B cell (primary cell): Measurements from ENCODE around the gene UMOD. TPM values are rescaled to one million over a fixed set of nuclear protein-coding genes. Genes with fewer than 3 reads are reported as not detected.

Experiments used
- ATAC-seq: fragments of 200-7000 bp; cut with Tn5 transposase; one replicate; pipeline ENCODE4 v1.10.0; 2021; ENCODE audit warnings: low read depth, mild to moderate bottlenecking, moderate number of reproducible peaks, moderate library complexity
- CTCF ChIA-PET: fragments of 350-600 bp; sonication (Branson Sonifier 250); formaldehyde crosslinking; loops from one replicate; lab custom pipeline; 2021; ENCODE audit warnings: antibody characterized with exemption, inconsistent platforms; lab: Charles Lee
- POLR2A ChIA-PET: fragments of 350-600 bp; sonication (Branson Sonifier 250); formaldehyde crosslinking; loops from one replicate; lab custom pipeline; 2021; ENCODE audit warnings: antibody characterized with exemption; lab: Charles Lee
- DNase-seq: peaks from one replicate; pipeline ENCODE4 v3.0.0; 2013
- H2AFZ ChIP-seq: 2 replicates; pipeline ENCODE4 v1.6.1; 2012; ENCODE audit warnings: mild to moderate bottlenecking, low read depth, low read length; ENCODE audit not compliant: insufficient read depth, poor library complexity, severe bottlenecking
- H3K27ac ChIP-seq, 2 donors: 1 replicate in 1 of 2; 2 replicates in 1 of 2; pipeline ENCODE4 v1.5.1; 2012 to 2013; ENCODE audit warnings: low read length in 2 of 2, mild to moderate bottlenecking in 2 of 2, moderate library complexity in 1 of 2
- H3K27me3 ChIP-seq, 4 experiments: fragments of 200-600 bp in 1 of 4; sonication (generic) in 1 of 4; replicated peaks in 1 of 4; 1 replicate in 2 of 4; 2 replicates in 2 of 4; pipeline versions ENCODE4 v1.6.1 to v1.7.0; 2013 to 2016; ENCODE audit warnings: low read length in 3 of 4, mild to moderate bottlenecking in 2 of 4, mixed read lengths in 1 of 4, moderate library complexity in 1 of 4; ENCODE audit not compliant: insufficient read depth in 4 of 4, control insufficient read depth in 3 of 4; ENCODE audit errors: control extremely low read depth in 1 of 4
- H3K36me3 ChIP-seq, 2 experiments: replicated peaks in 1 of 2; 1 replicate in 1 of 2; 2 replicates in 1 of 2; pipeline versions ENCODE4 v1.6.1 to v1.7.1; 2013; ENCODE audit warnings: low read length in 1 of 2; ENCODE audit not compliant: insufficient read depth in 2 of 2, control insufficient read depth in 1 of 2; ENCODE audit errors: control extremely low read depth in 1 of 2, extremely low read depth in 1 of 2
- H3K4me1 ChIP-seq, 2 donors: fragments of 200-600 bp in 1 of 2; sonication (generic) in 1 of 2; 1 replicate in 1 of 2; 2 replicates in 1 of 2; pipeline versions ENCODE4 v1.5.1 to v1.6.1; 2013 to 2017; ENCODE audit warnings: low read length in 2 of 2; ENCODE audit not compliant: control insufficient read depth in 2 of 2, insufficient read depth in 2 of 2
- H3K4me2 ChIP-seq: replicated peaks from 2 replicates; pipeline ENCODE3; 2012; ENCODE audit warnings: mild to moderate bottlenecking, low read depth, low read length; ENCODE audit not compliant: poor library complexity, severe bottlenecking
- H3K4me3 ChIP-seq, 5 experiments: fragments of 200-600 bp in 1 of 5; sonication (generic) in 1 of 5; 1 replicate in 3 of 5; 2 replicates in 2 of 5; pipeline versions ENCODE4 v1.5.1 to v1.7.0; 2011 to 2016; ENCODE audit warnings: low read length in 4 of 5, mild to moderate bottlenecking in 4 of 5, low read depth in 2 of 5, control low read depth in 1 of 5, moderate library complexity in 1 of 5; ENCODE audit not compliant: insufficient read depth in 1 of 5; ENCODE audit errors: control extremely low read depth in 1 of 5, extremely low read depth in 1 of 5
- H3K79me2 ChIP-seq: fragments of 200-600 bp; sonication (generic); one replicate; pipeline ENCODE4 v1.6.0; 2016; ENCODE audit warnings: low read length; ENCODE audit not compliant: control insufficient read depth, insufficient read depth
- H3K9ac ChIP-seq: fragments of 200-600 bp; sonication (generic); 2 replicates; pipeline ENCODE4 v1.6.1; 2017; ENCODE audit warnings: mild to moderate bottlenecking, low read length, moderate library complexity
- H3K9me3 ChIP-seq, 3 donors: one replicate each; pipeline versions ENCODE4 v1.6.1 to v1.7.1; 2013; ENCODE audit warnings: low read length in 2 of 3; ENCODE audit not compliant: control insufficient read depth in 2 of 3, insufficient read depth in 1 of 3; ENCODE audit errors: control extremely low read depth in 1 of 3
- H4K20me1 ChIP-seq: 2 replicates; pipeline ENCODE4 v1.6.0; 2012; ENCODE audit warnings: mild to moderate bottlenecking, low read length; ENCODE audit not compliant: insufficient read depth, control insufficient read depth, poor library complexity, severe bottlenecking
- H3K27ac Mint-ChIP-seq: one replicate; pipeline ENCODE4 v1.8.0; 2021; ENCODE audit warnings: mixed read lengths
- H3K27me3 Mint-ChIP-seq: one replicate; pipeline ENCODE4 v1.8.0; 2021; ENCODE audit warnings: mixed read lengths
- H3K4me1 Mint-ChIP-seq: one replicate; pipeline ENCODE4 v1.8.0; 2021; ENCODE audit warnings: mixed read lengths
- H3K4me3 Mint-ChIP-seq: one replicate; pipeline ENCODE4 v1.8.0; 2021; ENCODE audit warnings: mixed read lengths
- H3K9me3 Mint-ChIP-seq: one replicate; pipeline ENCODE4 v1.8.0; 2022; ENCODE audit warnings: mixed read lengths; ENCODE audit not compliant: insufficient read depth
- EZH2 ChIP-seq: IDR thresholded peaks from 2 replicates; pipeline ENCODE4 v1.6.1; 2012; ENCODE audit warnings: borderline replicate concordance, low read depth, mild to moderate bottlenecking, moderate library complexity, low read length; ENCODE audit not compliant: insufficient read depth, poor library complexity, severe bottlenecking
- WGBS: methylation state at CpG from one replicate; pipeline ENCODE4 v1.1.5; 2013; ENCODE audit warnings: missing lambda C conversion rate; ENCODE audit not compliant: insufficient coverage; 5-methylcytosine and 5-hydroxymethylcytosine counted together
- intact Hi-C: fragments of 100-400 bp; cut with micrococcal nuclease; formaldehyde crosslinking; loops from one replicate; pipeline ENCODE4 v1.10.0; 2022
- polyA plus RNA-seq: library from polyadenylated mRNA; depleted of rRNA; stranded (reverse); fragments of >200 nt; gene quantifications from 2 replicates; pipeline ENCODE4 v1.2.3, GENCODE V29; 2012
- total RNA-seq, 2 donors: library from RNA; stranded (reverse); fragments of 120-200 nt in 1 of 2; gene quantifications; 1 replicate in 1 of 2; 2 replicates in 1 of 2; pipeline versions ENCODE4 v1.2.3 to v1.2.4, GENCODE V29; 2013 to 2022
- TF ChIP-seq, protein P1 (sequence below): fragments of 200-600 bp; IDR thresholded peaks from one replicate; pipeline ENCODE4 v1.8.0; 2022; ENCODE audit warnings: antibody characterized with exemption, mild to moderate bottlenecking

Gene UMOD
- total and polyA plus RNA-seq, 2 donors (not counting 1 experiment from before 2014, with no cell fraction given) = not detected

DNA sequence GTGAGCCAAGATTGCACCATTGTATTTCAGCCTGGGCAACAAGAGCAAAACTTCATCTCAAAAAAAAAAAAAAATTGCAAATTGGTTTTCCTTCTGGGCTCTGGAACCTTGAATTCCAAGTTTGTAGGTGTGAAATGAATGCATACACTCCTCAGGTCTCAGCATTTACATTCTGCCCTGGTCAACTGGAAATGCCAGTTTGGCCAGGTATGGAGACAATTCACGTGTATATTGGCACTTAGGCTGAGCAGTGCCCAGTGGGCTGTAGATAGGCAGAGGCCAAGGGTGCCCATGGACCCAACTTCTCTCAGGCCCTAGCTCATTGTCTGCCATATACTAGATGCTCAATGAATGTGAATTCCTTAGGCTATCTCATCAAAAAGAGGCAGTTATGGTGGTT, 36.3 kb upstream of the UMOD start:
- intact Hi-C loops = no loop called here

DNA sequence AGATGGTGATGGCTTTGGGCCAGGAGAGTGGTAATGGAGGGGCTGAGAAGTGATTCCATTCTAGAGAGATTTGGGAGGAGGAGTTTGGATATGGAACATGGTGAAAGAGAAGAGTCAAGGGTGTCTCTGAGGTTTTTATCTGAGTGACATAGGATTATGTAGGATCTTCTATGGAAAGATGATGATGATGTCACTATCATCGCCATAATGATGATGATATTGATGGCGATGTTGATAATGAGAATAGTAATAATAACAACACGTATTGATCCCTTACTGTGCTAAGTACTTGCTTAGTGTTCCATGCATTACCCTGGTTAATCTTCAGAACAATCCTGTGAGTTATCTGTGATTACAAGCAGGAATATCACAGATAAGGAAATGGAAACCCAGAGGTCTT, 35.5 kb upstream of the UMOD start:
- H3K27ac ChIP-seq = no peak overlapping the region
- ATAC-seq (no peak), DNase-seq (no peak)
- no peaks in the 10 kb centered on the region for H3K79me2 ChIP-seq
- no peak overlapping the region for H2AFZ ChIP-seq
- no peaks in the 10 kb centered on the region for H4K20me1 ChIP-seq
- H3K36me3 ChIP-seq = no peaks in the 10 kb centered on the region
- H3K9ac ChIP-seq = no peak overlapping the region
- Mint-ChIP-seq H3K4me3 (no peak overlapping the region), H3K4me1 (peaks cover 2% of the 10 kb centered on the region), H3K27me3 (peaks cover 17% of the 10 kb centered on the region), H3K27ac (no peak overlapping the region), H3K9me3 (no peaks in the 10 kb centered on the region)
- ChIA-PET POLR2A (no interaction called here), CTCF (no interaction called here)
- intact Hi-C loops = no loop called here
- H3K4me3 ChIP-seq = no peak overlapping the region
- no CpG with 5 or more reads among the region's 3 CpGs for WGBS
- H3K4me2 ChIP-seq = no peak overlapping the region
- H3K27me3 ChIP-seq = peaks cover 0 to 18% (median 1%) of the 10 kb centered on the region in 4 experiments
- H3K9me3 ChIP-seq = peaks cover 0 to 3% (median 0%) of the 10 kb centered on the region in 3 donors
- H3K4me1 ChIP-seq = no peaks in the 10 kb centered on the region
- TF ChIP-seq, protein P1, sequence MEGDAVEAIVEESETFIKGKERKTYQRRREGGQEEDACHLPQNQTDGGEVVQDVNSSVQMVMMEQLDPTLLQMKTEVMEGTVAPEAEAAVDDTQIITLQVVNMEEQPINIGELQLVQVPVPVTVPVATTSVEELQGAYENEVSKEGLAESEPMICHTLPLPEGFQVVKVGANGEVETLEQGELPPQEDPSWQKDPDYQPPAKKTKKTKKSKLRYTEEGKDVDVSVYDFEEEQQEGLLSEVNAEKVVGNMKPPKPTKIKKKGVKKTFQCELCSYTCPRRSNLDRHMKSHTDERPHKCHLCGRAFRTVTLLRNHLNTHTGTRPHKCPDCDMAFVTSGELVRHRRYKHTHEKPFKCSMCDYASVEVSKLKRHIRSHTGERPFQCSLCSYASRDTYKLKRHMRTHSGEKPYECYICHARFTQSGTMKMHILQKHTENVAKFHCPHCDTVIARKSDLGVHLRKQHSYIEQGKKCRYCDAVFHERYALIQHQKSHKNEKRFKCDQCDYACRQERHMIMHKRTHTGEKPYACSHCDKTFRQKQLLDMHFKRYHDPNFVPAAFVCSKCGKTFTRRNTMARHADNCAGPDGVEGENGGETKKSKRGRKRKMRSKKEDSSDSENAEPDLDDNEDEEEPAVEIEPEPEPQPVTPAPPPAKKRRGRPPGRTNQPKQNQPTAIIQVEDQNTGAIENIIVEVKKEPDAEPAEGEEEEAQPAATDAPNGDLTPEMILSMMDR = no peak
- no peak for TF ChIP-seq EZH2

More for the DNA sequence above, 36.3 kb upstream of the UMOD start:
- TF ChIP-seq, protein P1 = no peak
- TF ChIP-seq EZH2 = no peak
- ATAC-seq (no peak), DNase-seq (no peak)
- H3K9me3 Mint-ChIP-seq = no peaks in the 10 kb centered on the region
- ChIA-PET POLR2A (no interaction called here), CTCF (no interaction called here)
- H3K4me1 Mint-ChIP-seq = no peaks in the 10 kb centered on the region
- Histone ChIP-seq H3K4me2 (no peak overlapping the region), H3K9ac (no peak overlapping the region), H3K4me1 (no peaks in the 10 kb centered on the region), H3K27me3 (peaks cover 0 to 17% (median 1%) of the 10 kb centered on the region in 4 experiments), H3K27ac (no peak overlapping the region), H2AFZ (no peak overlapping the region), H3K36me3 (no peaks in the 10 kb centered on the region), H3K4me3 (no peak overlapping the region), H3K9me3 (peaks cover 0 to 3% (median 0%) of the 10 kb centered on the region in 3 donors), H4K20me1 (no peaks in the 10 kb centered on the region), H3K79me2 (no peaks in the 10 kb centered on the region)
- H3K27ac Mint-ChIP-seq = no peak overlapping the region
- peaks cover 17% of the 10 kb centered on the region for H3K27me3 Mint-ChIP-seq
- no peak overlapping the region for H3K4me3 Mint-ChIP-seq
- no CpG with 5 or more reads among the region's 1 CpG for WGBS
